HG02870 (cell line): ENCODE results near the gene VSIG4.

Experiments used
- ATAC-seq: cut with Tn5 transposase; IDR thresholded peaks from one replicate; pipeline ENCODE4 v1.9.1; 2021; ENCODE audit warnings: mild to moderate bottlenecking, moderate library complexity; ENCODE audit not compliant: unreplicated experiment

Gene VSIG4

DNA sequence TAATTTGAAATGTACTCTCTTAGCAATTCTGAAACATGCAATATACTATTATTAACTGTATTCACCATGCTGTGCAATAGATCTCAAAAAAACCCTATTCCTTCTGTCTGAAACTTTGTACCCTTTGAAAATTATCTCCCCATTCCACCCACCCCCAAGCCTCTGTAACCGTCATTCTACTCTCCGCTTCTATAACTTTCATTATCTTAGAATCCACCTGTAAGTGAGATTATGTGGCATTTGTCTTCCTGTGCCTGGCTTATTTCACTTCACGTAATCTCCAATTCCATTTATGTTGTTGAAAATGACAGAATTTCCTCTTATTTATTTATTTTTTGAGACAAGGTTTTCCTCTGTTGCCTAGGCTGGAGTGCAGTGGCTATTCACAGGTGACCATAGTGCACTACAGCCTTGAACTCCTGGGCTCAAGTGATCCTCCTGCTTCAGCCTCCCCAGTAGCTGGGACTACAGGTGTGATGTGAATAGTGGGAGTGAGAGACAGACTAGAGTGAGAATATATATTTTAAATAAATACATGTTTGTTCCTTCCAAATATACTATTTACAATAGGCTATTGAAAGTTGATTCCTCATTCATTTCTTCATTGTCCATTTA, 30.5 kb downstream of the VSIG4 start:
- ATAC-seq: no peak

GRCh38 chrX:66008328-66008970, 31.4 kb downstream of the VSIG4 start:
- no peak for ATAC-seq

DNA sequence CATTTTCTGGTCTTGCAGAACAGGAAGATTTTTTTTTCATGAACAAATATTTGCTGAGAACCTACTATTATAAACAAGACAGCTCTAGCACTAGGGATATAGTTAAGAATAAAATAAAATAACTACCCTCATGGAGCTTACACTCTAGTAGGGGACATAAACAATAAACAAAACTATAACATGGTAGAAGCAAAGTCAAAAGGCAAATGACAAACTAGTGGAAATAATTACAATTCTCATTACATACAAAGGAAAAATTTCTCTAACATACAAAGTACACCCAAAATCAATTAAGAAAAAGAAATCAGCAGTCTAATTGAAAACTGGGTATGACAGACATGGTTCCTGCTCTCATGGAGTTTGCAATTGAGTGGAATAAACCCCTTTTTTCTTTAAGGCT, 32.0 kb downstream of the VSIG4 start:
- ATAC-seq: no peak

DNA sequence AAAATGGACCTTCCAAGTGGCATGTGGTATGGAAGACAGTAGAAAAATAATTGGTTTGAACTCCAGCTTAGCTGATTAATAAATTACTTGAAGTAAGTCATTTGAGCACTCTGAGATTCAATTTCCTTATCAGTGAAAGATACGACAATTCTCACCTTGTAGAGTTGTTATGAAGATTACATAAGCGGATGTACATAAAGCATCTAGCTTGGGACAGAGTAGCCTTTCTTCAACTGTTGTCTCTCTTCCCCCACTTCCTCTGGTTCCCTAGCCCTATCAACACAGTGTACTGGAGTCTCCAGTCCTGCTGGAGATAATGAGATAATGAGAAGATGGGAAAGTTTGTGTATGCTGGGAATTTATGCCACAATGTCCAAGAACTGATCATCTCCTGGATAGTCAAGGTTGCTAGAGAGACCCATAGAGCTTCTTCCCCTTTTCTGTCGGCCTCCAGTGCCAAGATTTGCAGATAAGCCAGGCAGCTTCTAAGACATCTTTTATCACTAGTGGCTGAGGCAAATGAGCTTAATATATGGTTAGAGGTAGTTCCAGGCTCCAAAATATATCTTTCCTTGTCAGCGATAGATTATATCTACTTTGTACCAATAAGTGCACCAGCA, 33.9 kb downstream of the VSIG4 start:
- no peak for ATAC-seq

GRCh38 chrX:66004928-66005829, 34.7 kb downstream of the VSIG4 start:
- ATAC-seq: no peak

- ATAC-seq: peak; percentile 60
Measured at GRCh38 chrX:66002824-66003680, 36.8 kb downstream of the VSIG4 start.

- no peak for ATAC-seq
Measured at GRCh38 chrX:66001596-66001995, 38.3 kb downstream of the VSIG4 start.

DNA sequence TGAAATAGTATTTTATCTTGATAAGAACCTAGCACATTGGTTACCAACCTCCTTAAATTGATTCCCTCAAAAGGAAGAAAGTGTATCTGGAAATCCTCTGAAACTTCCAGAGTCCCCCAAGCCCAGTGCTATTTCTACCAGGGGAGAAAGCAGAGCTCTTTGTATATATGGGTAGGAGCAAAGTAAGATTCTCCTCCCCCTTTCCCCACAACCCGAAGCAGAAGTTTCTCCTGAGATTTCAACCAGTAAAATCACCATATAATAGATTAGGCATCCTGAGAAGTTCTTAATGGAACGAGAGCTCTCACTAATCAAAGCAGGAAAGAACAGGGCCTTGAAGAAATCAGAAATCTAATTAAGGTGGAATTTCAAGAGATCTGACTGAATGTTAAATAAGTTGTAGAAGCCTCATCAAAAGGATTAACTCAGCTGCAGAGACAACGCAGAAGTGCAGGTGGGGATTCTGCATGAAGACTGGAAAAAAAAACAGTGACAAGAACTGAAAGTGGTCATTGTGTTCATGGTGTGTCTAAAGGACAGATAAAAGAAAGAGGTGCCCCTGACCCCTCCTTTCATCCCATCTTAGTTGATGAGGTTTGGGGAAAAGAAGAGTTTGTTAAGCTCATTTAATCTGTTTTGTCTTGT, 39.1 kb downstream of the VSIG4 start:
- no peak for ATAC-seq

DNA sequence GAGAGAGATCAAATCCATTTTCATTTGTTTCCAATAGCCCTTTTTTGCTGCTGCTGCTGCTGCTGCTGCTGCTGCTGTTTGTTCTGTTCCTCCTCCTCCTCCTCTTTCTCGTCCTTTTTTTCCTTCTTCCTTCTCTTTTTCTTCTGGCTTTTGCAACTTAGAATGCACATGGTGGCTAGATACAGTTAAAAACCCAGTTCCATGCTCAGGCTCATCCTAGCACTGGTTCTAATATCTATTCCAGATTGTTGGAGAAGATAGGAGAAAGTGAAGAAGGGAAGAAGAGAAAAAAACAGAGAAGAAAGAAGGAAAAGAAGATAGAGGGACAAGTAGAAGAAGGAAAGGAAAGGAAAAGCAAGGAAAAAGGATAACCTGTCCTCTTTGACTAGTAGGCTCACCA, 39.7 kb downstream of the VSIG4 start:
- no peak for ATAC-seq

- ATAC-seq: no peak
Measured at GRCh38 chrX:65999563-66000148, 40.2 kb downstream of the VSIG4 start.

DNA sequence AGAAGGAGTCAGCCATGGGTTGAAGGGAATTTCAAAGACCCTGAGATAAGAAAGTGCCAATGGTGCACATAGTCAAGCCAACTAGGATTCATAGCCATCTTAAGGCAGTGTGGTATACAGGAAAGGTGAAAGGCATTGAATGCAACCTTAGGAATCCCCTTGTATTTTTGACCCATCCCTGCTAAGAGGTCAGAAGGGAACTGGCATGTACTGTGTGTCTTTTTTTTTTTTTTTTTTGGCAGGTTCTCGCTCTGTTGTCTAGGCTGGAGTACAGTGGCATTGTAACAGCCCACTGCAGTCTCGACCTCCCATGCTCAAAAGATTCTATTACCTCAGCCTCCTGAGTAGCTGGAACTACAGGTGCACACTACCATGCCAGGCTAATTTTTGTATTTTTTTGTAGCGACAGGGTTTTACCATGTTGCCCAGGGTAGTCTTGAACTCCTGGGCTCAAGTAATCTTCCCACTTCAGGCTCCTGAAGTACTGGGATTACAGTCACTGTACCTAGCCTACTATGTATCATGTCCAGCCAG, 40.8 kb downstream of the VSIG4 start:
- no peak for ATAC-seq

DNA sequence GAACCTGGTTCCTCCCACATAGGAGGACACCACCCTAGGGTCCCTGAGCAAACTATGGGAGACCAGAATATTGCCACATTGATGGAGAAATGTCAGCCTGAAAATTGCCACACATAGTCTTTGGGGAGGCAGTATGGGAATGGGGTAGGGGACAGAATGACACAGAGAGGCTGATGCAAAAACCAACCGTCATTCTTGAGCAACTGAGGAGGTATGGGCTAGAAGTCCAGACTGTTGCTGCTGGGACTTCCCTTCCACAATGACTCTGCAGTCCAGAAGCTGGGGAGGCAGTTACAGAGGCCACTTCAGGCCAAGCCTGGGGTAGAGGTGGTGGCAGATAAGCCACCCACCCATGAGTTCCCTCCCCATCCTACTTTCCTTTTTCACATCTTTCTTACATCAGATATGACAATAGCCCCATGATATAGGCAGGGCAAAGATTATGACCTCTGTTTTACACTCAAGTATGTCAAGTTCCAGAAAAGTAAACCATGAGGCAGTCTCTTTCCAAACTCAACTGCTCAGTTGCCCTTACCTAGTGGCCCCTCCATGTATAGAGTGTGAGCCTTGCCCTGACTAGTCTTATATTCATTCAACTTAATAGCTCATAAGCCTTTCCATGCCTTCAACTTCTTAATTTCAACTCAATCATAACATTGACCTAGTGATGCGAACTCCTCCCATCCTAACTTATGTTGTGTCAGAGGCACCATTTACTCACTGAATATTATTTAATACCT, 41.7 kb downstream of the VSIG4 start:
- no peak for ATAC-seq

GRCh38 chrX:65994519-65995506, 45.1 kb downstream of the VSIG4 start:
- peak; percentile 51 for ATAC-seq

- no peak for ATAC-seq
Measured at GRCh38 chrX:65993915-65994460, 45.9 kb downstream of the VSIG4 start.

GRCh38 chrX:65993332-65993731, 46.5 kb downstream of the VSIG4 start:
- ATAC-seq: no peak

DNA sequence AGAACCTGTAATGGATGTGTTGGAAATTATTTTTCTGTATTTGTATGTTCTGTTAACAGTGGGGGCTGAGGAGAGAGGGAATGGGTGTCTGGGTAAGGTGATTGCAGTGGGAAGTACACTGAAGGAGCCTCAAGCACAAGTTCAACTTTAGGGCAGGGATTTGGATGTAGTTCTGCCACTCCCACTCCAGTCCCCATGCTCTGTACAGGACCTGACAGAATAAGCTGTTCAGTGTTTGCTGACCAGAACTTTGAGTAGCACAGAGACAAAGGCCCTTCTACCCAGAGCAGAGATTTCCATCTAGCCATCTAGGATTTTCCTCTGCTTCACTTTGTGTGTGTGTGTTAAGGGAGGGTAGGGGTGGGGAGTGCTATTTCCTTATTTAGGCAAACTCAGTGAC, 49.2 kb downstream of the VSIG4 start:
- no peak for ATAC-seq

DNA sequence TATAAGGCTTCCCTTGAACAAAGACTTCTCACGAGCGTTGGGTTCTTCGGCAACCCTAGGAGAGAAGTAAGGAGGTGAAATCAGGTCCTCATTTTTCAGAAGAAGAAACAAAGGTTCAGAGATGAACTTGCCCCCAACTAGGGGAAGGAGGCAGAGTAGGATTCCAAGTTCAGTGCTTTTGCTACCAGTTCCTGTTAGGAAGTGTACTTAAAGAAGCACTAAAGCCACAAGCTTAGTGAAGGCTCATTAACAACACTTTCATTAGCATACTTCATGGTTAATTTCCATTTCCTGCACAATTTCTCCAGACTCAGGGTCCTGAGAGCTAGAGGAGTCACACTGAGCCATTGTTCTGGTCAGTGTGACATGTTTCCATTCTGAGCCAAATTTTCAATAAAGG, 52.1 kb downstream of the VSIG4 start:
- no peak for ATAC-seq
